ENCODE measurements around the gene TUNAR.

The TUNAR gene

DNA sequence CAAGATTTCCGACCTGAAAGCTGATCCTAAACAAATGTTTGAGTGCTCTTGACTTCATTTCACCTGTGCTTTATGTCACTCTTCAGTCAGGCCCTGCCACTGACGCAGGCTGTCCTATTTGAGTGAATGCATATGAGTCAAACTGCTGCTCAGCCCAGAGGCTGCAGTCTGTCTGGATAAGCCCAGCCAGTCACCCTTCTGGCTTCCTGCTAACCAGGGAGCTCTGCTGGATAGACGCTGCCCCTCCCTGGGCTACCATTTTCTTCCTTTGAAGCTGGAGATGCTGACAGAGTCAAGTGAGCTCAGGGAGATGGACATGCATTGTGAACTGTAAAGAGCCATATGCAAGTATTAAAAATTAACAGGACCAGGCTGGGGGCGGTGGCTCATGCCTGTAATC is 5.1 kb upstream of the TUNAR start:
- FAIRE-seq (no peak), DNase-seq (ENCODE audit: insufficient read length, low spot score) (no peak)

DNA sequence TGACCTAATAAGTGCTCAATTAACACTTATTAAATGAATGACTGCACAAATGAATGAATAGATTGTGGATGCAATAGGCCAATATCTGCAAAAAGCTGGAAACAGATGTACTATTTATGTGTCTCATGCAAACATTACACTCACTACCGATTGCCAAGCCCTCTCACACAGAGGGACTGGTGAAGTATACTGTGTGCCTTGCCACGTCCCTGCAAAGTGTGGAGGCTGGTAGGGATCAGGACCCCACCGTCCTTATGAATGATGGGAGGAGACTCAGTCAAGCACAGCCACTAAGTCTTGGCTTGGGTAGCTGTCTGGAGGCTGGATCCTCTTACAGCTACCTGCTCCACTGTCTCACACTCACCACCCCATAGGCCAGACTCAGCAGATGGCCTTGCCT is 3.9 kb upstream of the TUNAR start:
- FAIRE-seq (no peak), DNase-seq (ENCODE audit: insufficient read length, low spot score) (no peak)

DNA sequence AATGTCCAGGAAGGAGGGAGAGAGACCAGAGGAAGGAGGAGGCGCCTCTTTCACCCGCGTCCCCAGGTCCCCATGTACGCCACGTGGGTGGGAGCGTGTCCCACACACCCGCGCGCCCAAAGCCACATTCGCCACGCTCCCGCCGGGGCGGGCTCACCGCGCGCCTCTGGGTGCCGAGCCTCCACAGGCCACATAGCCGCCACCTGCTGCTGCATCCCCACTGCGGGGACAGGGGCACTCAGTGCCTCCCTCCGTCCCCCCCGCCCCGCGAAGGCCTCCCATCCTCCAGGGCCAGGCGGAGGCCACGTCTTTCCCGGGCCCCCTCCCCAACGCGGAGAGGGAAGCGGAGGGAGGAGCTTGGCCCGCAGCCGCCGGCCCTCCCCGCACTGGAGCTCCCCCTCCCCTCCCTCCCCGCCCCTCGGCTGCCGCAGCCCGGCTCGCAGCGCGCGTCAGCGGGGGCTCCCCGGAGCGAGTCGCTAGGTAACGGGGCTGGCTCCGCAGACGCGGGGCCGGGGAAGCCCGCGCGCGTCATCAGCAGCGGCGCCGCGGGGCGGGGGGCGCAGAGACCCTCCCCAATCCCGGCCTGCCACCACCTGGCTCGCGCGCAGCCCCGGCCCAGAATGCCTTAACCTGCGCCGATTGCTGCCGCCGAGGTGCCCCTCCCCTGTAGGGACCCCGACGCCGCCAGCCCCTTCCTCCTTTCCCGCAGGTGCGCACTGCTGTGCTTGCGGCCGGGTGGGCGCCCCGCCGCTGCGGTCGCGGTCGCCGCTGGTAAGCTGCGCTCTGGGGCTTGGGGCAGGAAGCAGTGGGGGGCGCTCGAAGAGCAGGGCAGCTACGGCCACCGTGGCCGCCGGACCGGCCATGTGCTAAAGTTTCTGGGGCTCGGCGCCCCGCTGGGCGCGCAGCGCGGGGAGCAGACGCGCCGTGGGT is 536 bp upstream of the TUNAR start:
- no peak for FAIRE-seq
- DNase-seq (ENCODE audit: insufficient read length, low spot score): no peak

DNA sequence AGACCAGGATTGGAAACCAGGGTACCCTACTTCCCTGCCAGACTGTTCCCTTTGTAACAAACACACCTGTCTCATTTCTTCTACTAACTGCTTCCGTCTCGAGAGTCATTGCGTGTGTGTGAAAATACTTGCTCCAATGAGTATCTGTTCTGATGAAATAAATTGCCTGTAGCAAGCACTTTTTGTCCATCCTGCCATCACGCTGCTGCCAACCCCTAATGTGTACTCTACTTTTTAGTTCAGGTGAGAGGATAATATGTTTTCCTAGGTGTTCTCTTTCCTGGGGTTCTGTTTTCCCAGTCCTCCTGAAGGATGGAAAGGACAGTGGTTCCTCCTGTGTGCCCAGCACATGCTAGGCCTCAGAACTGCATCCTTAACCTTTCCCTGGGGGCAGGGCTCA is 1.0 kb downstream of the TUNAR start:
- DNase-seq (ENCODE audit: insufficient read length, low spot score) (no peak), FAIRE-seq (no peak)

DNA sequence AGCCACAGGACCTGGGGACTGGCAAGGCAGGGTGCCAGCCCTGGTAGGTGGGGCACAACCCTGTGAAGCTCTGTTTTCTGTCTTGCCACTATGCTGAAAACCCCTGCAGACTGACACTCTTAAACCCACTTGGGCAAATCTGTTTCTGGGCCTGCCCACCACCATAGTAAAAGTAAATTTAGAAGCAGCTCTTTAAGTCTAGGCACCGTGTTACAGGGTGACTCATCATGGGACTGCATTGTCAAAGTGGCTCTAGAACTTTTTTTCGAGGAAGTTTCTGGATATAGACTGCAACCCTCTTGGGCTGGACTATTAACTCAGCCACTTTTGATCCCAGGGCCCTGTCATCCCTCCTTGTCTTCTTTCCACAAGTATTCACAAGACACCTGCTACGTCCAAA is 7.7 kb downstream of the TUNAR start:
- DNase-seq (ENCODE audit: insufficient read length, low spot score) (no peak), FAIRE-seq (no peak)

DNA sequence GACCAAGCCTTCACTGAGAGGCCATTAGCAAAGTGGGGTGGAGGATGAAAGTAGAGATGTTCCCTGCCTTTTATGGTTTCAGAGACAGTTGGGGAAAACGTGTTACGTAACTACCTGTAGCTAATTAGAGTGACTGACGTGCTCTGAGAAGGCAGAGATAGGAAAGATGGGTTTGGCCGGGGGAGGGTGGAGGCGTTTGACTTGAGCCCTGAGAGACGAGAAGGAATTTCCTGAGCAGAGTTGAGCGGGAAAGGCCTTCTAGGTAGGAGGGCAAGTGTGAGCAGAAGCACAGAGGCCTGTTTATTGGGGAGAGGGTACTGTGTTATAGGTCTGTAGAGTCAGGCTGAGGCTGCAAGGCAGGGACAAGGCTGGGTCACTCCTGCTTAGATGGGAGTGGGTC is 8.6 kb downstream of the TUNAR start:
- no peak for DNase-seq (ENCODE audit: insufficient read length, low spot score)

DNA sequence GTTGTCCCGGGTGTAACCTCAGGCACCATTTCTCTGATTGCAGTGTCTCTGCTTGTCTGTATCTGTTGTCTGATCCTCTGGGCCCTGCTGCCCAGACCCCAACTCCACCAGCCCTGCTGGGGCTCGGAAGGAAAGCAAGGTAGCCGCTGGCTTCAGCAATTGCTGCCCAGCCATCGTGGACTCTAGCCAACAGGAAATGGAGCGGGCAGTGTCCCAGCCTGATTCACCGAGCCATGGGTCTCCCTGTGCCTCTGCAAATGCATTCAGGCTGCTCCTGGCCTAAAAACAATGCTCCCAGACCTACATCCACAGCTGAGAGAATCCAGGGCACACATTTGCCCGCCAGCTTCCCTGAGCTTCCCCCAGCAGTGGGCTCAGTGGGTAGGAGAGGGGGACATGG is 9.2 kb downstream of the TUNAR start:
- DNase-seq (ENCODE audit: insufficient read length, low spot score) (no peak), FAIRE-seq (no peak)

More for the DNA sequence above, 8.6 kb downstream of the TUNAR start:
- no peak for FAIRE-seq

DNA sequence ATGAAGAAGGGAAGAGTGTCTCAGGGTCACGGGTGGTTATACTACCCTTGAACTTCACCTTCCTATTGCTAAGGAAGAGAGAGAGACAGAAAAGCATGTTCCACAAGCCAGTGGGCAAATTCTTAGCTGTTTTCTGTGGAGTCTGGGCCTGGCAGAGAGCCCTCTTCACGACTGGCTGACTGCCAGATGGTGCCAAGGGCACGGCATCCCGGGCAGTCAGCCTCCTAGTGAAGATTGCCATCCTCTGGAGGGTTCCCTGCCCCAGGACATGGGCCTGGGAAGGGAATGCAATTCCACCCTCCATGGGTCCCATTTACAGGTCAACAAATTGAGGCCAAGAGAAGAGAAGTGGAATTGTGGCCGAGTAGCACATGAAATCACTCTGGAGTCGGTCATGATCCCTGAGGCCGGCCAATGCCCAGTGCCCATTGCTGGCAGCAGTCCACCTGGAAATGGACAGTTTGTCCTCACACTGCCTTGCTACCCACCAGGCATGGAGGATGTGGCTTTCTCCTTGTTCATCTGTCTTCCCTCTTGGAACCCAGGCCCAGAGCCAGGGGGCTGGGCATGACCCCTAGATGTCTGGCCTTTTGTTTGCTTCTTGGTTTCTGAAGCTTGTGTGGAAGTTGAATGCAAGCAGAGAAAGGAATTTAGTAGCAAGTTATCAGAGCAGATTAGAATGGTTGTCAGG is 9.9 kb downstream of the TUNAR start:
- DNase-seq (ENCODE audit: insufficient read length, low spot score) (no peak), FAIRE-seq (no peak)

DNA sequence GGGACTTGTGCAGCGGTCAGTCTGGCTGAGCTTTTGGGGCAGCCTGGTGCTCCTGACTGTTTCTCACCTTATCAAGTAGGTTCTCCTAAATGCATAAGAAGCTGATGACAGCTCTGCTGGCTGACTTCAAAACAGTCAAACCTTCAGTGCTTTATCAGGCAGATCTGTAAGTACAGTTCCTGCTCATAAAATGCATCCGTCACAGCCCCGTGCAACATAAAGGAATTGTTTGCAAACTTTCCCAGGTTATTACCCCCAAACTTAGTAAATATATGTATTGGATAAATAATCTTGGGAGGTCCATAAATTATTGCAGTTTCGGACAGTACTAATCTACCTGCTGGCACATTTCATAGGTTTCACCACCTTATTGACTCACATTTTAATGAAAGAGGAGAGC is 10.7 kb downstream of the TUNAR start:
- DNase-seq (ENCODE audit: insufficient read length, low spot score) (no peak), FAIRE-seq (no peak)

DNA sequence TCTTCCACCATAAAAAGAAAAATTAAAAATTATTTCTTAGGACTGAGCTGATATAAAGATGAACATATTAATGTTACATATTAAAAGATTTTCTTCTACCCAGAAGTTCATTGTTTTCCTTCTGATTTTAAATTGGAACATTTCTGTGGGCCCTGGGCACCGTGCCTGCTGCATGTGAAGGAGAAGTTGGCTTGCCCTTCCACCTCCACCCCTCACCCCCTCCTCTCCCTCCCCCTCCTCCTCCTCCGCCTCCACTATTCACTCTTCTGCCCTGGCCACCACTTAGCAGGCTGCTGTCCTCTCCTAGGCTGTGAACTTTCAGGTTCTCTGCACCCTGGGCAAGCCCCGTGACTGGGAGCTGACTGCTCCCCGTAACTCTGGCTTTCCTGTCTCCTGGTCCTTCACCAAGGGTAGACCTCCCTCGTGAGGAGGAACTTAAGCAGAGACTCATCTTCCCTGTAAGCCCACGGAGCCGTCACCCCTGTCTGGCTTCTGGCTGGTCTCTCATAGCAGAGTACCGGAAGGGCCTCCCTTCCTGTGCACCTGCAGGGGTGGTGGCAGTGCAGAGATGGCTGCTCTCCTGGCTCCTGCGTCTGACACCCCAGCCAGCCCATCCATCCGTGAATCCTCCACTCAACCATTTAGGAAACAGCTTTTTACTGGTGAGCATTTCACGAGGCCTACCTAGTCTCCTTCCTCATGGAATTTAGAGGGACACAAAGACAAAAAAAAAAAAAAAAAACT is 12.8 kb downstream of the TUNAR start:
- FAIRE-seq (no peak), DNase-seq (ENCODE audit: insufficient read length, low spot score) (no peak)

DNA sequence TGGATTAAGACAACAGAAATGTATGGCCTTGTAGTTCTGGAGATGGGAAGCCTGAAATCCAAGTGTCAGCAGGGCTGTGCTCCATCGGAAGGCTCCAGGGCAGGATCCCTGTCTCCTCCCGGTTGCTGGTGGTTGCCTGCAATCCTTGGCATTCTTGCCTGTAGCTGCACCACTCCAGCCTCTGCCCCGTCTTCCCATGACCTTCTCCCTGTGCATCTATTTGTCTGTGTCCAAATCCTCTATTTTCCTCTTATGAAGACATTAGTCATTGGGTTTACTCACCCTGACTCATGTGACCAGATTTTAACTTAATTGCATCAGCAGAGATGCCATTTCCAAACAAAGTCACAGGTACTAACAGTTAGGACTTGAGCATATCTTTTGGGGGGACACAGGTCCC is 15.1 kb downstream of the TUNAR start:
- no peak for FAIRE-seq
- no peak for DNase-seq (ENCODE audit: insufficient read length, low spot score)

DNA sequence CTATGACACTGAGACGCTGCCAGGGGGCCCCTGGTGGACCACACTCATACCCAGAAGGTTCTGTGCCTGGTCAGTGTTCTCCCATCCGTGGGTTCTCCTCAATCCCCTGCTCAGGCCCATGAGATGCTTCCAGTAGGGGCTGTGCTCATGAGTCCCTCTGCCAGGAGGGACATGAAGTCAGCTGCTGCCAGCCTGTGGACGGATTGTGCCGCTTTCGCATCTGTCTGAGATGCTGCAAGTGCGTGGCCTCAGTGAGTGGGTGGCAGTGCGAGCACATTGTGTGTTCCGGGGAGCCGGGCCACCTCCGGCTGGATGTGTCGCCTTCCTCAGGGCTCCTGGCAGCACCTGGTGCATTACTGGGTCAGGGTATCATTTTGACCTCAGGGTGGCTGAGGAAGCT is 15.5 kb downstream of the TUNAR start:
- no peak for FAIRE-seq

DNA sequence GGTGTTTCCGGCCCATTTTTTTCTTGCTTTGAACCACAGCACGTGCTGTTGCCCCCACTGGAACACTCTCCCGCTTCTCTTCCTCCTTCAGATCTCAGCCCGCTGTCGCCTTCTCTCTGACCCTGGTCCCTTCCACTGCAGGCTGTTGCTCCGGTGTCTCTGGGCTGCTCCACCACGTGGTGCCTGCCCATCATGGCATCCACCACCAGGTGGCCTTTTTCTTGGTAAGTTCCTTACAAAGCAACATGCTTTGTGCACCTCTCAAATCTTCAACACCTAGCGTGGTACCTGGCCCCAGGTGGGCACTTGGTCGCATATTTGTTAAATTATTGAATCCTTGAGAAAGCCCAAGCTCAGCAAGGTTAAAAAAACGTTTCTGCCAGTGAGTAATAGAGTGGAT is 19.1 kb downstream of the TUNAR start:
- no peak for DNase-seq (ENCODE audit: insufficient read length, low spot score)
- FAIRE-seq: no peak

More for the DNA sequence above, 15.5 kb downstream of the TUNAR start:
- DNase-seq (ENCODE audit: insufficient read length, low spot score): no peak

DNA sequence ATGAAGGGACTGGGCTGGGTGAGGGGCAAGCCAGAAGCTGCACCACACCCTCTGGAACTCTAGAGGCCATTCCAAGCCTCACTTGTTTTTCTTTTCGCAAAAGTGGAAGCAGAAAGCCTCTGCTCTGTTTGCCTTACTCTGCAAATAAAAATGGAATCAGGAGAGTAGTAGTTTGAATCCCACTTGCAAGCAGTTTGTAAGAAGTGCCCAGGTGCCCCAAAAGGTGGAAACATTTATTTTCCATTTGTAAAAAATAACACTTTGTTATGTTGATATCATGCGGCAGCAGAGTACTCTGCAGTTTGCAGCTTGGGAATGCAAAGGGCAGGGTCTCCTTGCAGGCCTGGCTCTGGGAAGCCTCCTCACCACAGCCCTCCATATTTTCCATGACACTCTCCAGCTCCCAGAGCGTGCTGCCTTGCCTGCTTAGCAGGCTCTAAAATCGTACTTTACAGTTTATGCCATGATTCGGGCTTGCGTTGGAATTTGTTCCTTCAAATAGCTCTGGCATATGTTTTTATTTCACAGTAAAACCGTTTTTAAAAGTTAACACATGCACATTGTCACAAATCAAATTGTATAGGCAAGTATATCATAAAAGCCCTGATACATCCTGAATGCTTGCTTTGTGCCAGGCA is 20.0 kb downstream of the TUNAR start:
- DNase-seq (ENCODE audit: insufficient read length, low spot score) (no peak), FAIRE-seq (no peak)

DNA sequence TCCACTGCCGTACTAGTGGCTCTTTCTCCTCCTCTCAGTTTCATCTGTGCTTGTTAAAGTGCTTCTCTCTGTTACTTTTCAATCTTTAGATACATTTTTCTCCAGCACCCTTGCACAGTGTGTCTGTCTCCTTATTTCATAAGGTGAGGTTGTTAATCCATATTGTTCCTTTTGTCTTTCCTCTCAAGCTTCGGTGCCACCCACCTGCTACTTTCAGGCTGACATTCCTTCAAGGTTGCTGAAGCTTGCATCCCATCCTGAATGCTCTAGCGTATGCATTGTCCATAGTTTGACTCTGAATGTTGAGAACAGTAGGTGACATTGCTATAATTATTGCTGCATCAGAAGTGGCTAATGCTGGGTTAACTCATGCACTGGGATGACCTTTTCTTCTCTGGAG is 20.6 kb downstream of the TUNAR start:
- no peak for FAIRE-seq

DNA sequence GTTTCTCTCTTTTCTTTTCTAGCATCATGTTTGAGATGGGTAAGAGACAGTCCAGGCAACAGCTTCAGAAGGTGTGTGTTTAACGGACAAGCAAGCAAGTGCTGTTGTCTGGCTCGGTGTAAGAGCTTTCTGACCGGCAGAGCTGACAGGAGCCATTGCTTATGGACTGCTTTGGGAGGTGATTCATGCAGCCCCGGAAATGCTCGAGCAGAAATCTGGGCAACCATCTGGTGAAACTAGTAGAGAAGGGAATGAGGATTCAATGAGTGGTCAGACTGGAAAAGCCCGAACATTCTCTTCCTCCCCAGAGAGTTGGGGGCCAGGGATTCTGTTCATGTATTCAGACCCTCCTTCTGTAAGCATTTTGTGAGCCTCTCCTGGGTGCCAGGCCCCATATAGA is 24.4 kb downstream of the TUNAR start:
- DNase-seq (ENCODE audit: insufficient read length, low spot score) (peak; percentile 22), FAIRE-seq (peak; percentile 16)

More for the DNA sequence above, 20.6 kb downstream of the TUNAR start:
- DNase-seq (ENCODE audit: insufficient read length, low spot score): no peak

DNA sequence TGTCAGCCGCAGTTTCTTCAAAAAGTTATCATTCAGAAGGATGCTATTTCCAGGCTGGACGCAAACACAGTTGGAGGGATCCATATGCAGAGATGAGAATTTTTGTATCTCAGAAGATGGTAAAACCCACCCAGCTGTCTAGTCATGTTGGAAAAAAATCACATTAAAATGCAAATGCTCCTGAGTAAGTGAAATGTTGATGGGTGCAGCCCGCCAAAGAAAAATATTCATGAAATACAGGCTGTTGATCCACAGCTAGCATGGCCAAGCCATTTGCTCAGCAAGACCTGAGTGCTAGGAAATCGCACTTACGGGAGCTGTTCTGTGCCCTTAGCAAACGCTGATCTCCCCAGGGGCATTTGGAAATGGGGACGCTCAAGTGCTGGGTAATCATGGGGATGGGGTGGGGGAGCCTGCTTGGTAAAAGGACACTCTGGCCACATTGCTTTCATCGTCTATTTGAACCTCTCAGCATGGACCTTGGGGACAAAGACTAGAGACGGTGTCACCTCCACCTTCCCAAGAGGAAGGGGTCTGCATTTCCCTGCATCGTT is 25.7 kb downstream of the TUNAR start:
- no peak for FAIRE-seq
- DNase-seq (ENCODE audit: insufficient read length, low spot score): no peak

DNA sequence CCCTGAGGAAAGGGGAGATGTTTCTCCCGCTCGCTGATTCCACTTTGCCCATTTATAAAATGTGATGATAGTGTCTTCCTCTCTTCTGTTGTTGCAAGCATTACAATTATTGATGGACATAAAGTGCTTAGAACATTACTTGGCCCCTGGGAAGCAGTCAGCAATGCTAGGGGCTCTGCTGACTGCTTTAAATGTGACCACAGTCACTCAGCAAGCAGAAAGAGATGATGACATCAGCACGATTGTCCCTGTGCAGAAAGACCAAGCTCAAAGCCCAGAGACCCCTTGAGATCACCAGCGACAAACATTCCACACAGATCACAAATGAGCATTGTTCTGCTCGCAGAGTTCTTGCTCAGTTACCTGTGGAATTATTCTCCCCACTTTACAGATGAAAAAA is 26.5 kb downstream of the TUNAR start:
- FAIRE-seq (no peak), DNase-seq (ENCODE audit: insufficient read length, low spot score) (no peak)

DNA sequence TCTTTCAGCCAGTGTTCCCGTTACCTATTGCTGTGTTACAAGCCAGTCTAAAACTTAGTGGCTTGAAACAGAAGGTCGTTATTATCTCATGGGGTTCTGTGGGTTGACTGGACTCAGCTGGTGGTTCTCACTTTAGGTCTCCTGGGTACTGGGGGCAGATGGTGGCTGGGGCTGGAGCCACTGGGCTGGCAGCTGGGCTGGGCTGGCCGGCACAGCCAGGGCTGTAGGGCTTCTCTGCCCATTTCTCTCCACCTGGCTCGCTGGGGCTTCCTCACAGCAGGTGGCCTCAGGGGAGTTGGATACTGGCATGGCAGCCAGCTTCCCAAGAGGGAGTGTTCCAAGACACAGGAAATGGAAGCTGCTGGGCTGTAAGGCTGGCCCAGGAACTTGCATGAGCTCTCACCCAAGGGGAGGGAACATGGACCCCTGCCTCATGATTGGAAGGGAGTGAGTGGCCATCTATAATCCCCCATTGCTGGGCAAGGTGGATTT is 27.0 kb downstream of the TUNAR start:
- DNase-seq (ENCODE audit: insufficient read length, low spot score): no peak
- FAIRE-seq: no peak

DNA sequence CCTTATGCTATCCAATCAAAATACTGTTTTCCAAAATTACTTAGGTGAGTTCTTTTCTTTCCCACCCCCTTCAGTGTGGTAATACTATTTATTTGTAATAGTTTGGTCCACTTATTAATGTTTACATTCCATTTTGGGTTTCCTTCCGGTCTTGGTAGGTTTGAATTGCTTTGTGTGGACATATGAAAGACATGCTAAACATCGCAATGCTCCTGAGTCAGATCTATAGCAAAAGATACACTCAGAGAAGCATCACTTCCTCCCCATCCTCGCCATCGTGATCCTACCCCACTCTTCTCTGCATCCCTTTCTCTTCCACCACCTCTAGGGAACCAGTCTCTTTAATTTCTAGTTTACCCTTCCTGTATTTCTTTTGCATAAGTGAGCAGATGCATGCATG is 30.0 kb downstream of the TUNAR start:
- FAIRE-seq (no peak), DNase-seq (ENCODE audit: insufficient read length, low spot score) (no peak)

Data from HTR-8/SVneo (cell line).